ENCODE data around the gene DPT. TPM values are rescaled to one million over a fixed set of nuclear protein-coding genes. Genes with fewer than 3 reads are reported as not detected.

Gene DPT
- total and polyA plus RNA-seq, 8 donors = 0.46 to 28.6 (median 2.2) TPM

DNA sequence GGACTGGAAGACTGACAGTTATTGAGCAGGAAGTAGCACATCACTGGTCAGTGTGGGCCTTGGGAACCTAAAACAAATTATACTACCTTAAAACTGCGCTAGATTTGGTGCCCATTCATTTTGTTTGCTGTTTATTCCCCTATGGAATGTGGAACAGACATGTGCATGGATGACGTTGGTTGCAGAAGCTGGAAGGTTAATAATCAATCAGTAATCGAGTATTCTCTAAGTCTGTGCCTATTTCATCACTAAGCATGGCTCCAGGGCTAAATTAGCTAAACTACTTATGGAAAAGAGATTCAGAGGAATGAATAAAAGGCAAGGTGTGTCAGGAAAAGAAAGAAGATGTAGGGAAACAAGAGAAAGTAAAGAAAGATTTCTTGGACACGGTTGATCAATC is 33.5 kb upstream of the DPT start:
- peaks cover 0 to 1% of the 10 kb centered on the region in 2 donors for H3K4me1 ChIP-seq
- ATAC-seq (no peak), DNase-seq (no peak)
- no peaks in the 10 kb centered on the region for H3K36me3 ChIP-seq
- H3K27me3 ChIP-seq = no peaks in the 10 kb centered on the region
- intact Hi-C loops (cut with DNase I) = no loop called here
- no peak overlapping the region for H3K27ac ChIP-seq
- H3K9me3 ChIP-seq = no peaks in the 10 kb centered on the region
- H3K4me3 ChIP-seq = no peak overlapping the region
- TF ChIP-seq, protein P1, sequence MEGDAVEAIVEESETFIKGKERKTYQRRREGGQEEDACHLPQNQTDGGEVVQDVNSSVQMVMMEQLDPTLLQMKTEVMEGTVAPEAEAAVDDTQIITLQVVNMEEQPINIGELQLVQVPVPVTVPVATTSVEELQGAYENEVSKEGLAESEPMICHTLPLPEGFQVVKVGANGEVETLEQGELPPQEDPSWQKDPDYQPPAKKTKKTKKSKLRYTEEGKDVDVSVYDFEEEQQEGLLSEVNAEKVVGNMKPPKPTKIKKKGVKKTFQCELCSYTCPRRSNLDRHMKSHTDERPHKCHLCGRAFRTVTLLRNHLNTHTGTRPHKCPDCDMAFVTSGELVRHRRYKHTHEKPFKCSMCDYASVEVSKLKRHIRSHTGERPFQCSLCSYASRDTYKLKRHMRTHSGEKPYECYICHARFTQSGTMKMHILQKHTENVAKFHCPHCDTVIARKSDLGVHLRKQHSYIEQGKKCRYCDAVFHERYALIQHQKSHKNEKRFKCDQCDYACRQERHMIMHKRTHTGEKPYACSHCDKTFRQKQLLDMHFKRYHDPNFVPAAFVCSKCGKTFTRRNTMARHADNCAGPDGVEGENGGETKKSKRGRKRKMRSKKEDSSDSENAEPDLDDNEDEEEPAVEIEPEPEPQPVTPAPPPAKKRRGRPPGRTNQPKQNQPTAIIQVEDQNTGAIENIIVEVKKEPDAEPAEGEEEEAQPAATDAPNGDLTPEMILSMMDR (IDR thresholded peaks at IDR 0.05) = no peak

DNA sequence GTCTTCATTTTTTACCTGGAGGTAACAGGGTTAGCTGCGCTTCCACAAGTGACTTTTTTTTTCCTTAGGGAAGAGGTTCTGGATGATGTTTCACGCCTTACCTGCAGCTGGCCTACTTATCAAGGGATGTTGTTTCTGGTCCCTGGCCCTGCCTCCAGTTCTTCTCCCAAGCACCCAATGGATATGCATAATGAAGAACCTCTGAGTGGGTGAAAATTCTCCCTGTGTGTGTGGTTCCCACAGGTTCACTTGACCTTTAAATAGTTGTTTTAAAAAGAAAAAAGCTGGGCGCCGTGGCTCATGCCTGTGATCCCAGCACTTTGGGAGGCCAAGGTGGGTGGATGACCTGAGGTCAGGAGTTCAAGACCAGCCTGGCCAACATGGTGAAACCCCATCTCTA is 31.8 kb upstream of the DPT start:
- Histone ChIP-seq H3K27ac (no peak overlapping the region), H3K4me3 (no peak overlapping the region), H3K27me3 (no peaks in the 10 kb centered on the region), H3K9me3 (no peaks in the 10 kb centered on the region), H3K4me1 (no peaks in the 10 kb centered on the region), H3K36me3 (no peaks in the 10 kb centered on the region)
- ATAC-seq (no peak), DNase-seq (no peak)
- TF ChIP-seq, protein P1 (IDR thresholded peaks at IDR 0.05) = no peak
- intact Hi-C loops (cut with DNase I) = no loop called here

DNA sequence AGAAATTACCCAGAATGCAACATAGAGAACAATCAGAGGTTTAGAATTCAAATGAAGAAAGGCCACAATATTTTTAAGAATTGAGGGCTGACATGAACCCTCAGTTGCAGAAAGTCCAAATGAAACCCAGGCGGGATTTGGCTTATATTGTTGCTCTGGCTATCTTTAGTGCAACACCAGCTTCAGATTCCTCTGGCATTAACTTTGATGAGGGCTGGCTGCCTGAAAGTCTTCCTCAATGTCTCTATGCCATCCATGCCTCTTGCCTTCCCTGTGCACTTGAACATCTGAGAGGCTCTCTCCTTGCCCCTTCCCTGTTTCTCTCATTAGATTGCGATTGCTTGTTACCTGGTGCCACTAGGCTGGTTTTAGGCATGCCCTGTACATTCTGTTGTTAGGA is 31.2 kb upstream of the DPT start:
- H3K27ac ChIP-seq = no peak overlapping the region
- no peaks in the 10 kb centered on the region for H3K36me3 ChIP-seq
- DNase-seq = no peak
- H3K4me1 ChIP-seq = no peaks in the 10 kb centered on the region
- no peak for ATAC-seq
- H3K9me3 ChIP-seq = no peaks in the 10 kb centered on the region
- TF ChIP-seq, protein P1 (IDR thresholded peaks at IDR 0.05) = no peak
- H3K27me3 ChIP-seq = no peaks in the 10 kb centered on the region
- H3K4me3 ChIP-seq = no peak overlapping the region
- intact Hi-C loops (cut with DNase I) = no loop called here

DNA sequence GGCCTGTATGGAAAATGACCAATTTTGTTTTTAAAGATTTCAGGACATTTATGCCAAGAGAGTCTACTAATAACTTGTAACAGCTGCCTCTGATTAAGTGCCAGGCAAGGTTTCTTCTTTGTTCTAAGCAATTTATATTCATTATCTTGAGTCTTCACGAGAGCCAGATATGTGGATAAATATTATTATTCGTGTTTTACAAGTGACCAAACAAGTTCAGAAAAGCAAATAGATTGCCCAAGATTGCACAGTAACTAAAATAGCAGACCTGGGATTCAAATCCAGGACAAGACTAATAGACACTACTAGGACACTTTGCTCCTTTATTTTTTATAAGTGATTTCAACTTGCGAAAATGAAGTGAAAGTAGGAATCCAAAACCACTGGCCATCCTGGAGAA is 30.1 kb upstream of the DPT start:
- intact Hi-C loops (cut with DNase I) = no loop called here
- H3K9me3 ChIP-seq = no peaks in the 10 kb centered on the region
- no peak for ATAC-seq
- H3K27ac ChIP-seq = no peak overlapping the region
- no peak for DNase-seq
- TF ChIP-seq, protein P1 (IDR thresholded peaks at IDR 0.05) = no peak
- H3K4me1 ChIP-seq = no peaks in the 10 kb centered on the region
- no peaks in the 10 kb centered on the region for H3K27me3 ChIP-seq
- H3K36me3 ChIP-seq = no peaks in the 10 kb centered on the region
- no peak overlapping the region for H3K4me3 ChIP-seq

GRCh38 chr1:168758503-168758902 is 29.5 kb upstream of the DPT start:
- ATAC-seq = no peak
- Histone ChIP-seq H3K4me3 (no peak overlapping the region), H3K27me3 (no peaks in the 10 kb centered on the region), H3K36me3 (no peaks in the 10 kb centered on the region), H3K4me1 (no peaks in the 10 kb centered on the region), H3K9me3 (no peaks in the 10 kb centered on the region), H3K27ac (no peak overlapping the region)
- TF ChIP-seq, protein P1 (IDR thresholded peaks at IDR 0.05) = no peak
- DNase-seq = no peak
- intact Hi-C loops (cut with DNase I) = no loop called here
